GM13977 (cell line): ENCODE data around the gene GTPBP4.

ENCODE experiments used
- DNase-seq: peaks from one replicate; pipeline ENCODE4 v3.0.0; 2012; ENCODE audit warnings: low spot score
- CTCF ChIP-seq: IDR thresholded peaks from 2 replicates; pipeline ENCODE4 v1.5.1; 2012; ENCODE audit warnings: mild to moderate bottlenecking, control low read depth; ENCODE audit not compliant: insufficient read depth; ENCODE audit errors: extremely low read depth, missing control alignments
- in situ Hi-C: fragments of 300-500 bp; cut with MboI; formaldehyde crosslinking; loops from one replicate; pipeline ENCODE4 v1.12.0; 2022; ENCODE audit warnings: low sequenced_read_pairs, low pct_unique_long_range_greater_than_20kb, mixed read lengths, inconsistent platforms; ENCODE audit not compliant: unreplicated experiment

The GTPBP4 gene

GRCh38 chr10:987870-988666 lies at the start of gene GTPBP4:
GTPBP4 (plus strand) TSS chr10:988434; CDS start chr10:988480, 46 bp downstream.
- TF ChIP-seq CTCF: peak; percentile 76
- peak; percentile 99 for DNase-seq
- in situ Hi-C loops: no loop called here

DNA sequence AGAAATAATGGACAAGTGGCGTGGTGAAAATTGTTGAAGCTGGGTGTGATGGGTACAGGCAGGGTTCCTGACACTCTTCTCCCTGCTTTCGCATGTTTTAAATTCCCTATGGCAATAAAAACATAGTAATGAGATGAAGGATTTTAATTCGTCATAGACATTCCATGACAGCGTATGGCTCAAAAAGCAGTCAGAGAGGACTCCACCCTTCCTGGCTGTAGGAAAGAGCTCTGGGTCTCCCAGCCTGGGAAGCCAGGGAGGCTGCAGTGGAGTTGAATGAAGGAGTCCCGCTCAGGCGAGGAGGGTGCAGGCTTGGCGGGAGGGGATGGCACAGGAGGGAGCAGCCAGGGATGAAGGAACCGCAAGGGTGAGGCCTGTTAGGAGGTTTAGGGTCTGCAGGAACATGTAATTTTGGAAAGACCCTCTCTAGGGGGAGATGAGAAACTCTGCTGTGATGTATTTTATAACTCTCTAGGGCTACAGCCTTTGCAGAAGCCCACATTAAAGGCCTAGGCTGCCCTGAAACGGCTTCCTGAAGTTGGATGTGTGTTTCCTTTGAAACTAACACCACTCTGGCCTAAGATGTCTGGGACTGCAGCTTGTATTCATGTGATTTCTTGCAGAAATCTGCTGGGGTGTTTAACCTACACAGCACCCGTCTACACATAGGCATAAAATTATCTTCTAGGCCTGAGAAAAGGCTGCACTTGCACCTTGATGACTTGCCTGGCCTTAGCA lies 49.1 kb upstream of the GTPBP4 start:
- TF ChIP-seq CTCF: no peak
- in situ Hi-C loops: no loop called here
- no peak for DNase-seq

DNA sequence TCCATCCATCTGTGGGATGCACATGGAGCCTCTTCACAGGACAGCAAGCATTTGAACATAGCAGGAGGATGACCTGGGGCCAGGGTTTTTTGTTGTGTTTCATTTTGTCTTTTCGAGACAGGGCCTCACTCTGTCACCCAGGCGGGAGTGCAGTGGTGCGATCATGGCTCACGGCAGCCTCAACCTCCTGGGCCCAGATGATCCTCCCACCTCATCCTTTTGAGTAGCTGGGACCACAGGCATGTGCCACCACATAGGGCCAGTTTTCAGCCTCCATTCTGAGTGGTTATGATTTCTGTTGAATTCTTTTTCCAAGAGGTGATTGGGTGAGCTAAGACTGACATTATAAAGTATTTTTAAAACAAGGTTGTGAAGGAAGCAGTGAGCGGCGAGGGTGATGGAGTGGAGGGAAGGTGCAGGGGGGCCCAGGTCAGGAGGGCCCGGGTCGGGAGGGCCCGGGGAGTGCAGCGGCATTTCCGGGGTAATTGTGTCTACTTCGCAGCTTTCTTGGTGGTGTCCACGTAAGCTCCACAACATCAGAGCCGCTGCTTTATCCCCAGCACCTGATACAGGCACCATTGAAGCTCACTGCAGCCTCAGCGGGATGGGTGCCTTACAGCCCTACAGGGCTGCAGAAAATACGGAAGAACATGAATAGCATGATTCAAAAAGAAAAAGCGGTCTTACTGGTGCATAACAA lies 44.8 kb upstream of the GTPBP4 start:
- DNase-seq: no peak
- no peak for TF ChIP-seq CTCF
- in situ Hi-C loops: no loop called here

GRCh38 chr10:944034-944831 lies 44.0 kb upstream of the GTPBP4 start:
- DNase-seq: no peak
- no peak for TF ChIP-seq CTCF
- in situ Hi-C loops: no loop called here

- in situ Hi-C loops: no loop called here
- no peak for TF ChIP-seq CTCF
- no peak for DNase-seq
Observed at GRCh38 chr10:945778-946177, 42.5 kb upstream of the GTPBP4 start.

DNA sequence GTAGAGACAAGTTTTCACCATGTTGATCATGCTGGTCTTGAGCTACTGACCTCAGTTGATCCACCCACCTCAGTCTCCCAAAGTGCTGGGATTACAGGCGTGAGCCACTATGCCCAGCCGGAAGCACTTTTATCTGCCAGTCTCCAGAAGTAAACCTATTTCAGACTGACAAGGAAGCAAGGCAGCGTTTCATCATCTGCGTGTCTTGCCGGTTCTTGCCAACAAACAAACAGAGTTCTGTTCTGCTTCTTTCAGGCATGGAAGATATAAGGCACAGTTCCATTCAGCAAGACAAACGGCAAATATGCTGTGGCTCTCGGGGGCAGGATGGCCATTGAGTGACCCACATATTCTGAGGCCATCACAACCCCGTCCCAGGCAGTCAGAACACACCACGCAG lies 41.2 kb upstream of the GTPBP4 start:
- in situ Hi-C loops: no loop called here
- DNase-seq: no peak
- no peak for TF ChIP-seq CTCF
